ENCODE data around the gene MTA3.

The MTA3 gene

DNA sequence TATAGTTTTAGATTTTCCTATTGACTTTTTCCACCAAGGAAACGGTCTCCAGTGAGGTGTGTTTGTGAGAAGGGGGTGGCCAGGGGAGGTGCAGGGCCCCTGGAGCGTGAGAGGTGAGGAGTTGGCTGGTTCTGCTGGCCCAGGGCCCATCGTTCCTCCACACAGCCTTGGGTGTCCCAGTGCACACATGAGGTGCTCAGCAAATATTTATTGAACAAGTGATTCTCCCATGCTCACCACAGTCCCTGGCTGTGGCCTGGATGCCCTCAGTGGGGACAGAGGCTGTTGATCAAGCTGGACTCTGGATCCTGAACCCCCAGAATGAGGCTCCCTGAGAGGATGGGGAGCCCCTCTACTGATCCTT, 219.0 kb downstream of the MTA3 start:
- no peak for DNase-seq (ENCODE audit: low spot score)

- no peak for DNase-seq (ENCODE audit: low spot score)
These were observed 219.5 kb downstream of the MTA3 start for GRCh38 chr2:42787788-42788477.

GRCh38 chr2:42788478-42788793, 220.0 kb downstream of the MTA3 start:
- no peak for DNase-seq (ENCODE audit: low spot score)

DNA sequence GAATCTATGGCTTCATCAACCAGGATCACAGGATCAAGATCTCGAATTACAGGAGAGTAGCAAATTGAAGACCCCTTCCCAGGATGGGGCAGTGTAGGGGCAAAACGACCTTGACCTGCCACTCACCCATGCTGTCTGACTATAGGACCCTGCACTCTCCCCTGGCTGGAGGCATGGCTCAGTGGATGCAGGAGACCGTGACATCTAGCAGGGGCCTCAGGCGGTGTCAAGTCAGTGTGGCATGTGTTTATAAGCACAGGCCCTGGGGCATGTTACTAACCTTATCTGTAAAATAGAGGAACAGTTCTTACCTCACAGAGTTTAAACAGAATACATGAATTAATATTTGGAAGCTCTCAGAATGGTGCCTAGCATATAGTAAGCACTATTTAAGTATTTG, 220.4 kb downstream of the MTA3 start:
- DNase-seq (ENCODE audit: low spot score), result no peak

DNA sequence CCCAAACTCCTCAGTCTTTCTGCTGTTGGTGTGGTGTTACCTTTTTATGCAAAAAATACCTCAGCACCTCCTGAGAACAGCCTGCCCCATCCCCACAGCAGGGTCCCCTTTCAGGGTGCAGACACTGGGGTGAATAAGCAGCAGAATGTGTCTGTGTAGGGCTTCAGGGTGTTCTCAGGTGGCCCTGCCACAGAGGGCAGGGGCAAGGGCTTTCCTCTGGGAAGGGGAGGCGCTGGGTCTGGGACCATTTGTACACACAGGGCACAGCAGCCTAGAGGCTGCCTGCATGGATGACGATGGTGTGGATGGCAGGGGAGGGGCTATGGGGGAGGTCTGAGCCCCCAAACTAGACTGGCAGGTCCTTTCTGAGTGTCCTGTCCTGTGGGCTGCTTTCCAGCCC, 221.3 kb downstream of the MTA3 start:
- DNase-seq (ENCODE audit: low spot score), result no peak

DNA sequence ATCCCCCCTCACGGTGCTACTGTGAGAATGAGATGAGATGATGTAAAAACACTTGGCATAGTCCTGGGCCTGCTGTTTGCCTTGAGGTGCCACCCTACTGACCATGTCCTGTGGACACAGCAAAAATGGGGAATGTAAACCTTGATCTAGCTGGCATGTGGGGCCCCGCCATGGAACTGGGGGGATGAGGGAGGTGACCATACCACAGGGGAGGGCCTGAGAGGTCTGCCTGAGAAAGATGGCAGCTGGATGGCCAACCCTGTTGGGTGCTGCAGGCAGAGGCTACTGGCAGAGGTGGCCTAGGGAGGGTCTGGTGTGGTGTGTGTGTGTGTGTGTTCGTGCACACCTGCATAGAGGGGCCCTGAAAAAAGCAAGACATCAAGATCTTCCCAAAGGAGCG, 223.2 kb downstream of the MTA3 start:
- DNase-seq (ENCODE audit: low spot score), result no peak

GRCh38 chr2:42792087-42792582, 223.7 kb downstream of the MTA3 start:
- no peak for DNase-seq (ENCODE audit: low spot score)

GRCh38 chr2:42792583-42793333, 224.3 kb downstream of the MTA3 start, which contains the start of gene HAAO:
Gene HAAO, minus strand, starts transcription at chr2:42792583. Its CDS starts 47 bp downstream, at chr2:42792536.
- no peak for DNase-seq (ENCODE audit: low spot score)

DNA sequence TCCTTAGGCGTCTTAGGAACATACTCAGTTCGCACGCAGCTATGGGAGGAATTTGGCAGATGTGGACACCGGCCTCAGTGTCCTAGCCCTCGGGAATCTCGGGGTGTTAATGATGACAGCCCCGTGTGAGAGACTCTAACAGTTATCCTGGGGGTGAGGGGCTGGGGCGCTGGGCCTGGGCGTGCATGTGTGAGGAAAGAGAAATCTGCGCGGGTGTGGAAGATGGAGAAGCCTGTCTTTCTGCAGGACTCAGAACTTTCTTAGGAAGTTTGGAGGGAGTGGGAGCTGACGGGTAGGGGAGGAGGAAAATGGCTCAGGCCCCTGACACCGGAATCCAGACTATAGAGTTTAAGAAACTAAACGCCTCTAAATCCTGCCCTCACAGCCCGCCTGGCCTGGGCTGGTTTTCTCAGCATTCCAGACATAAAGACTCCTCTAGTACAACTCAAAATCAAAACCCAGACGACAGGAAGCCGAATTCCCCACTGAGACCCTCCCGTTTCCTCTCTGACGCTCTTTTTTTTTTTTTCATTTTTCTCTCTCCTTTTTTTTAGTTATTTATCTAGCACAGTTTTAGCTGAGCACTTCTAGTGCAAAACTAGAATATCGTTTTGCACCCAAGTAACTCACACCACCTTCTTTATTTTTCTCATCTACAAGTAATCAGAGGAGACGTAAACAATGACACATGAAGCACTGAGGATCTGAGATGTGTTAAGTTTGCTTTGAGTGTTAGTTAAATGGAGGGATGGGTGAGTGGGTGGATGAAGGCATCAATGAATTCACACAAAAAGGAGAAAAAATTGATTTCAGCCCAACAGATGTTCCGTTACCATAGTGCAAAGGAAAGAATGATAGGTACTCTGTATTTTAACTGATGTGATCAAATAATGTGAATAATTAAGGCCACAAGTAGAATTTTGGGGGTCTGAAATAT, 225.2 kb downstream of the MTA3 start:
- no peak for DNase-seq (ENCODE audit: low spot score)

DNA sequence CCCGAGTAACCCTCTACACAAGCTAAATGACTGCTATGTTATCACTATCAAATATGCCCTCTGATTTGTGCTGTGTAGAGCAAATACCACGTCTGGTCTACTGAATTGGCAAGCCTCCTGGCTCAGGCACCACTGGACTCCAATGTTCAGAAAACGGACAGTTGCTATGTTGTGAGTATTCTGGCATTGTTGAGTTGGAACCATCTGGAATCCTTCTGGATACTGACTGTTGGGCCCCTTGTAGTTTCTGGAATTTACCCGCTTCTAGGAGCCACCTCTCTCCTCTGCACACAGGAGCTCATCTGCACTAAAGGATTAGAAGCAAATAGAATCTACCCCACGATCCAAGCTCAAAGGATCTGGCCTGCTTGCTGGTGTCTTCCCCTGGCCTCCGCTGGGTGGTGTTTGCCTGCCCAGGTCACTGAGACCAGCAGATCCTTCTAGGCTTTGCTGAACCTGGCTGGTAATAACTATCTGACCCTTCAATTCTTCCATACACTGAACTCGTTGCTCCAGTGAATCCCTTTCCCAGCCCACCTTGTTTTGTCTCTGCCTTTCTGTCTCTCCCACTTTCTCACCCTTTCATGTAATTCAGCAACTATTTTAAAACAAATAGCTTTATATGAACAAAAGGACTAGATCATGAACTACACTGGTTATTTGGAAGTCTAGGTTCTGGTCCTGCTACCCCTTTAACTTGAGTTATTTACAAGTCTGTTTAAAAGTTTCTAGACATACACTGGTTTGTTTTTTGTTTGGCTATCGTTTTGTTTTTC, 226.0 kb downstream of the MTA3 start:
- no peak for DNase-seq (ENCODE audit: low spot score)

DNA sequence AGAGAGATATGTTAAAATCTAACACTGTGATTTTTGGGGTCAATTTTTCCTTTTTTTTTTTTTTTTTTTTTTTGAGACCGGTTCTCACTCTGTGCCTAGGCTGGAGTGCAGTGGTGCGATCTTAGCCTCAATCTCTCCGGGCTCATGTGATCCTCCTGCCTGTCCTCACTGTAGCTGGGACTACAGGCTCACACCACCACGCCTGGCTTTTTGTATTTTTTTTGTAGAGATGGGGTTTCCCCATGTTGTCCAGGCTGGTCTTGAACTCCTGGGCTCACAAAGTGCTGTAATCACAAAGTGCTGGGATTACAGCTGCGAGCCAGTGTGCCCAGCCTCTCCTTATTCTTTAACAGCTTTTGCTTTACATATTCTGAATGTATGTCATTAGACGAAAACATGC, 226.8 kb downstream of the MTA3 start:
- DNase-seq (ENCODE audit: low spot score), result no peak

GRCh38 chr2:42795841-42796301, 227.4 kb downstream of the MTA3 start:
- peak; percentile 48 for DNase-seq (ENCODE audit: low spot score)

DNA sequence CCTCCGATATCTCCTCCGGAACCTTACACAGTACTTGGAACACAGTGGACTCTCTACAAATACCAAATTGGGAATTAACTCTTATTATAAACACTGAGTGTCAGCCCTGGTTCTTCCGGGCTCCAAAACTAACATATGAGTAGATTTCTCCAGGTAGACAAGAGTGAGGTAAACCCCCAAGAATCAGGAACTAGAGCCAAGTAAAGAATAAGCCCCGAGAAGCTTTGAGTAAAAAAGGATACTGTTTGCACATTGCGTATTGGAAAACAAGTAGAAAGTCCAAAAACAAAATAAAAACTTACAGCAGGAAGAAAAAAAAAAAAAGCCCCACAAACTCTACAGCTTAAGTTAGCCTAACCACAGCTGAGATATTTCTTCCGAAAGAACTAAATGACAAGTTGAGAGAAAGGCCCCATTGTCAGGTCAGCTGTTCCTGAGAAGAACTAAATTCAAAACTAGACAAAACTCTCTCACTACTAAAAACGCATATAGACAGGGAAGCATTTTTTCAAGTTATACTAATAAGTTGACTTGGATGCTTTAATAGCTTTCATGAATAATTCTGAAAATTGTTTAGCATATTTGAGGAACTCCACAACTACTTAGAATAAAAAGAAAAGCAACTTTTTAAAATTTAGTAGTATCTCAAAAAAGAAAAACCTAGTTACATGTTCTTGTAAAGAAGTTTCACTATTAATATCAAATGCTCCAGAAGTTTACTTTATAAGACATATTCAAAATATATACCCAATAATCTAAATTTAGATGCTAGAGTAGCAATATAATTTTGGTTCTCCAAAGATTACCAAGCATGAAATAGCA, 228.2 kb downstream of the MTA3 start:
- DNase-seq (ENCODE audit: low spot score), result no peak

DNA sequence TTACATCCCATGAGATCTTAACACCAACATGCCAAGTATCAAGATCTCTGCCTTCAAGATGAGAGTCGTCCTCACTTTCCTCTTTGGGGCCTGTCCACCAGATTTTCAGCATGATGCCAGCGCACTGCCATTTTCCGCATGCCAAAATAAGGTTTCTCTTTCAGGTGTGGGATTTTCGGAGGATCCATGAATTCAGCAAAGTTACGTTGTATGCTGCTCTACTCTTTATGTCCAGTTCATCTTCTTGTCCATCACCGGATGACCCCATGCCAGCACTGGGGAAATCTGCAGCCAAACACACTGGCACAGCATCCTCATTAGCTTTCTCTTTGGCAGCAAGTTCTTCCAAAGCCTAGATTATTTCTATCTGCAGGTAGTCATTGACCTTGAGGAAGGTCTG, 228.8 kb downstream of the MTA3 start:
- no peak for DNase-seq (ENCODE audit: low spot score)

GRCh38 chr2:42799881-42800280, 231.4 kb downstream of the MTA3 start:
- DNase-seq (ENCODE audit: low spot score), result no peak

DNA sequence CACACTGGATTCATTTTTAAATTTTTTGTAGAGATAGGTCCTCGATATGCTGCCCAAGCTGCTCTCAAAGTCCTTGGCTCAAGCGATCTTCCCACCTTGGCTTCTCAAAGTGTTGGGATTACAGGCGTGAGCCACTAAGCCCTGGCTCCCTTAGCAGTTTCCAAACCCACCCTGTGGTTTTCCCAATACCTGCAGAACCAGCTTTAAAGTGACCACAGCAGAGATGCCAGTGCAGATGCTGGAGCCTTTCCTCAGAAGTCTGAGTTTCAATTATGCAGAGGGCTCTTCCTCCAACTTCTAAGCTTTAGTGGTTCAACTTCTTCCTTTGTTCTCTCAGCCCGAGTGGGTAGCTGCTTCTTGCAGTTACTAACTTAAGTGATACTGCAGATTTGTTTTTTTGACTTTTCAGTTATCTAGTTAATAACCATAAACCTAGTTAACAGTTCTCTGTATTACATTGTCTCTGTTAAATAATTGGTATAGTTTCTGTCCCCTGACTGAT, 232.1 kb downstream of the MTA3 start:
- no peak for DNase-seq (ENCODE audit: low spot score)

DNA sequence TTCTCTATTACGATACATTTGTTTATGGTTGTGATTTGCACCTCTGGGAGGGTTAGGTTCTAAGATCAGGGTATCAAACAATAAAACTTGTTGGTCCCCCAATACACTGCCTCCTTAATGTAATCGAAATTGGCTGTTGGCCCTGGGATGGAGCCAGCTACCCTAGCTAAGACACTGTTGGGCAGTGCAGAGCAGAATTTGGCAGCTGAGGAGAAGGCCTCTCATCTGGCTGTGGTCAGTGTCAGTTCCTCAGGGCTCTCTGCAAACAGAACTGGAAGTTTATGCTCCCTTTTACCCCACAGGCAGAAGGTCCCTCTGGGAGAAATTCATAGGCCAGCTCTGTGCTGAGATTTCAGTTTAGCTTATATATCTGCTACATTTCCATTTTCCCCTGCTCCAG, 232.5 kb downstream of the MTA3 start:
- no peak for DNase-seq (ENCODE audit: low spot score)

GRCh38 chr2:42801381-42801780, 232.9 kb downstream of the MTA3 start:
- no peak for DNase-seq (ENCODE audit: low spot score)

GRCh38 chr2:42802150-42802549, 233.7 kb downstream of the MTA3 start:
- DNase-seq (ENCODE audit: low spot score), result no peak

- DNase-seq (ENCODE audit: low spot score), result no peak
These were observed 235.9 kb downstream of the MTA3 start for GRCh38 chr2:42804338-42804737.

GRCh38 chr2:42804891-42805290, 236.5 kb downstream of the MTA3 start:
- no peak for DNase-seq (ENCODE audit: low spot score)

All from NAMALWA (cell line).